Rectal smooth muscle tissue (tissue), 1 donor: ENCODE results near the gene GJC2.
A peak's percentile ranks its signal among the peaks of the same experiment; 100 is the strongest.

ENCODE experiments used
- H3K27ac ChIP-seq: one replicate; pipeline ENCODE4 v1.7.0; 2013; ENCODE audit warnings: low read depth, low read length, inconsistent platforms
- H3K27me3 ChIP-seq: one replicate; pipeline ENCODE4 v1.7.0; 2013; ENCODE audit warnings: low read length; ENCODE audit not compliant: control insufficient read depth, insufficient read depth
- H3K36me3 ChIP-seq: one replicate; pipeline ENCODE4 v1.7.0; 2013; ENCODE audit warnings: low read length; ENCODE audit not compliant: control insufficient read depth, insufficient read depth
- H3K4me1 ChIP-seq: one replicate; pipeline ENCODE4 v1.7.0; 2013; ENCODE audit warnings: low read length; ENCODE audit not compliant: control insufficient read depth, insufficient read depth
- H3K4me3 ChIP-seq: one replicate; pipeline ENCODE4 v1.7.0; 2013; ENCODE audit warnings: low read length
- H3K9ac ChIP-seq: one replicate; pipeline ENCODE4 v1.7.0; 2013; ENCODE audit warnings: low read length

The GJC2 gene

GRCh38 chr1:228150120-228150460 lies 360 bp downstream of the GJC2 start:
- peak overlapping the region; percentile 51 for H3K4me3 ChIP-seq

GRCh38 chr1:228150461-228151179 lies 890 bp downstream of the GJC2 start:
- H3K36me3 ChIP-seq: peaks cover 18% of the 10 kb centered on the region
- no peaks in the 10 kb centered on the region for H3K27me3 ChIP-seq
- H3K4me1 ChIP-seq: peaks cover 31% of the 10 kb centered on the region
- peak overlapping the region; percentile 51 for H3K4me3 ChIP-seq
- peak overlapping the region; percentile 72 for H3K9ac ChIP-seq
- H3K27ac ChIP-seq: peak overlapping the region; percentile 97

More at GRCh38 chr1:228150120-228150460, 360 bp downstream of the GJC2 start:
- no peaks in the 10 kb centered on the region for H3K27me3 ChIP-seq
- H3K9ac ChIP-seq: peak overlapping the region; percentile 72
- peaks cover 21% of the 10 kb centered on the region for H3K36me3 ChIP-seq
- peak overlapping the region; percentile 97 for H3K27ac ChIP-seq
- peaks cover 31% of the 10 kb centered on the region for H3K4me1 ChIP-seq

- Histone ChIP-seq H3K4me1 (peaks cover 31% of the 10 kb centered on the region), H3K36me3 (peaks cover 11% of the 10 kb centered on the region), H3K27ac (peak overlapping the region; percentile 97), H3K27me3 (no peaks in the 10 kb centered on the region), H3K4me3 (peak overlapping the region; percentile 40), H3K9ac (peak overlapping the region; percentile 59)
Measured at GRCh38 chr1:228151180-228151925, 1.6 kb downstream of the GJC2 start.

DNA sequence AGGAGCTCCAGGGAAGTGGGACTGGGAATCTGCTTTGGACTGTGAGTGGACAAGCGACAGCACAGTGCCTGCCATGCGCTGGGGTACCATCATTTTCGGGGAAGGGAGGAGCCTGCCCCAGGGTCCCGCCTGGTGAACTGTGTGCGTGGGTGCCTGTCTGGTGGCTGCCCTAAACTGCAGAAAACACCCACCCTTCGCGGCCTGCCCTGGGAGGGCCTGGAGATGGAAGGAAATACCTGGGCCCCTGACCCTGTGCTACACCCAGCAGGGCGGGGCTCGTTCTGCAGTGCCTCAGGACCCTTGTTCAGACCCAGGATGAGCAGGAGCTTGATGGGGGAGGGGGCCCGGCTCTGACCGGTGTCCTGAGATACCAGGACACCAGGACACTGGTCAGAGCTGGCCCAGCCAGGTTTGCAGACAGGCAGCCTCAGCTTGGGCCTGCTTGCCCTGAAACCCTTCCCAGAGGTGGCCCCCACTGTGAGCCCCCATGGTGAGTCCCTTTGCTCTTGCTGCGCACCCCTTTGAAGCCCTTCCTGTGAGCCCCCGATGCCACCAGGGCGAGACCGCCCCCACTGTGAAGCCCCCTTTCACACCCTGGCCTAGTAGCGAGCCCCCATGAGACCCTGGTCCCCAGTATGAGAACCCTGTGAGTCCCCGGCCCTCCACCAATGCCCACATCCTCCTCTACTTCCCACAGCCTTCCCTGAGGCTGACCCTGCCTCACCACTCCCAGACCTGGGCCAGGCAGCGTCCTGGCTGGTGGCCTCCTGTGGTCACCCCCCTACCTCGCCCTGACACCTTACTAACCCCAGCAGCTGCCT lies 2.6 kb downstream of the GJC2 start:
- no peak overlapping the region for H3K9ac ChIP-seq
- H3K27ac ChIP-seq: peak overlapping the region; percentile 97
- no peaks in the 10 kb centered on the region for H3K27me3 ChIP-seq
- H3K36me3 ChIP-seq: peaks cover 4% of the 10 kb centered on the region
- no peak overlapping the region for H3K4me3 ChIP-seq
- H3K4me1 ChIP-seq: peaks cover 31% of the 10 kb centered on the region

DNA sequence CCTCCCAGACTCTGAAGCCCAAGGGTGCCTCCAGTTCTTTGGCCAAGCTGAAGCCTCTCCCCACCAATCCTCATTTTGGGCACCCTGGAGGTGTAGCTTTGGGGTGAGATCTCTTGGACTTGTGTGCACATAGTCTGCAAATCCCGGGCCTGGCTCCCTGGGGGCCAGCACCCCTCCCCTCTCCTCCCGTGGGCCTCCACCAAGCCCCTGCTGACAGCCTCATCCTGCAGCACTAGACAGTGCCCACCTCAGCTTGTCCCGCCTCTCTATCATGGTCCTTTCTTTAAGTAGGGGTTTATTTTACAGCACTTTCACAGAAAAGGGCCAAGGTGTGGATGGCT lies 3.2 kb downstream of the GJC2 start:
- Histone ChIP-seq H3K36me3 (no peaks in the 10 kb centered on the region), H3K27me3 (no peaks in the 10 kb centered on the region), H3K4me3 (no peak overlapping the region), H3K27ac (no peak overlapping the region), H3K4me1 (peaks cover 31% of the 10 kb centered on the region), H3K9ac (no peak overlapping the region)

DNA sequence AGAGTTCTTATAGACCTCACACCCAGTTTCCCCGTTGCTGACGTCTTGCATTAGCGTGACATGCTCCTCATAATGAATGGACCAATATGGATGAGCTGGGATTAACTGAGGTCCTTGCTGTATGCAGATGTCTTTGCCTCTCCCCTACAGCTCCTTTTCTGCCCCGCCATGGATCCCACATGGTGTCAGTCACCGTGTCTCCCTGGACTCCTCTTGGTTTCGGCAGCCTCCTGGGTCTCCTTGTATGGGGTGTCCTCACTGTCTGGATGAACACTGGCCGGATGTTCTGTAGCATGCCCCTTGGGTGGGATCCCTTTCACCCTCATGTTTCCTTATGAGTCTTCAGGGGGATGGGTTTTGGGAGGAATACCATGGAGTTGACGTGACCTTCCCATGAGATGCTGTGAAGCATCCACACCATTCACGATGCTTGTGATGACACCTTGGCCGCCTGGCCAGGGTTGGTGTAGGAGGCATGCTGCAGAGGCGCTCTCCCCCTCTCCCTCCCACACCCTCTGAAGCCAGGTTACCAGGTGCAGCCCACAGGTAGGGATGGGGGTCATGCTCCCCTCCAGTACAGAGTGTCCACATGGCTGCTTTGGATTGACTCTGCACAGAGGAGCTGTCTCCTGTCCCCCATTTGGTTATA lies 4.4 kb downstream of the GJC2 start:
- Histone ChIP-seq H3K9ac (no peak overlapping the region), H3K4me1 (peaks cover 27% of the 10 kb centered on the region), H3K36me3 (no peaks in the 10 kb centered on the region), H3K4me3 (no peak overlapping the region), H3K27me3 (no peaks in the 10 kb centered on the region), H3K27ac (no peak overlapping the region)

DNA sequence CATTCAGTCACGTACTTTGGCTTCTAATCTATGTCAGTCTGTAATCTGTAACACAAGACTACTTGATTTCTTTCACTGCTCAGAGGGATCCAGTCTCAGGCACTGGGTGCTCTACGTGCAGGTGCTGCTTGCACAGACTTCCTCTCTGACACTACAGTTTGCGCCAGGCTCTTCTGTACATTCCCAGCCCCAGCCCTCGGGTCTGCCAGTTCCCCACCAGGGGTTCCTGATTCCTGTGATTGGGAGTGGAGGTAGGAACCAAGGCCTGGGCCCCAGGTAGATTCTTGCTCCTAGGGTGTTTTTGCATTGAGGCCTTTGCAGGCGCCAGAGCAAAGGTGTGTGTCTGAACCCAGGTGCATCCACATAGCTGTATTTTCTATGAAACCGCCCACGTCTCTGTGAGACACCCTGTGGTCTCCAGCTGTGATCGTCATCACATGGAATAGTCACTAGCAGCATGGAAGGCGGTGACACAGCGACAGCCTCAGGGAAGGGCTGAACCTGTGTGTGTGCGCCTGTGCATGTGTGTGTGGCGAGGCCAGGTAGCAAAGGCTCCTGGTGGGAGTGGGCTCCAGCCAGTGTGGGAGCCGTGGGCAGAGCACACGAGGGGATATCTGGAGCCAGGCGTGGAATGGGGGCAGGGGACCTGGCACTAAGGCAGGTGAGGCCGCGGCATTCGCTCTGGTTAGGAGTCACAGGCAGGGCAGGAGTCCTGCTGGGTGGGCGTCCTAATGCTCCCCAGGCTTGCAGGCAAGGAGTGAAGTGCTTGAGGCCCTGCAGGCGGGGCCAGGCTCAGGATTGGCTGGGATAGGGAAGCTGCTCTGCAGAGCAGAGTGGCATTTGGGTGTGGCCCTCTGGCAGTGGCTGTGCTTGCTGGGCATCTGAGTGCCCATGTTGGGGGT lies 5.2 kb downstream of the GJC2 start:
- Histone ChIP-seq H3K36me3 (no peaks in the 10 kb centered on the region), H3K4me1 (peaks cover 21% of the 10 kb centered on the region), H3K27ac (no peak overlapping the region), H3K4me3 (no peak overlapping the region), H3K9ac (no peak overlapping the region), H3K27me3 (no peaks in the 10 kb centered on the region)

DNA sequence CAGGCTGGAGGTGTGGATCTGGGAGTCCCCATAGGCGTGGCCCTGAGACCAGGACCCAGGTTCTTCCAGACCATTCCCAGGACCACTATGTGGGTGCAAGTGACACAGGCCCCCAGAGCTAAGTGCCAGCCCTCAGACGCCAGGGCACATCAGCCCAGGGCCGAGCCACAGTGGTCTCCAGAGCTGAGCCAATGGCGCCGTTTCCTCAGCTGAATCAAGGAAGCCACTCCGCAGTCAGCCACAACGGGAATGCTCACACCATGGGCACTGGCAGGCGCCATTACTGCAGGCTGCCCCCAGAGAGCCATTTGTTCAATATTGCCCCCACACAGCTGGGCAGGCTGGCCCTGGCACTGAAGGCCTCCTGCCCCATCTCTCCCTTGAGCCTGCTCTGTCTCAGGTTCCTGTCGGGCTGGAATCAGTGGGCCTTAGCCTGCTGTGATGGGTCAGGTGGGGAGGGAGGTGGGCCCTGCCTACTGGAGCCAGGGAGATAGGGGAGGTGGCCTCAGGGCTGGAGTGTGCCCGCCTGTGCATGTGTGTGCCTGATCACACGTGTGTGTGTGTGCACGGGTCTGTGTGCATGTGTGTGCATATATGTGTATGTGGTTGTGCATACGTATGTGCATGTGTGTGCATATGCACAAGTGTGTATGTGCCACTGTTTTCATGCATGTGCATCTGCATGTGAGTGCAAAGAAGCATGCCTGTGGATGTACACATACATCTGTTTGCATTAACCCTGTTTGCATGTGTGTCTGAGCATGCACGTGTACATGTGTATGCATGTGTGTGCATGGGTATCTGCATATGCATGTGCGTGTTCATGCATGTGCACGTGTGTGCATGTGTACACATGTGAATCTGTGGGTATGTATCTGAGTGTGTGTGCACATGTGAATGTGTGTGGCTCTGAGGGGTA lies 6.1 kb downstream of the GJC2 start:
- Histone ChIP-seq H3K4me1 (peaks cover 13% of the 10 kb centered on the region), H3K36me3 (no peaks in the 10 kb centered on the region), H3K4me3 (no peak overlapping the region), H3K27me3 (no peaks in the 10 kb centered on the region), H3K9ac (no peak overlapping the region), H3K27ac (no peak overlapping the region)

DNA sequence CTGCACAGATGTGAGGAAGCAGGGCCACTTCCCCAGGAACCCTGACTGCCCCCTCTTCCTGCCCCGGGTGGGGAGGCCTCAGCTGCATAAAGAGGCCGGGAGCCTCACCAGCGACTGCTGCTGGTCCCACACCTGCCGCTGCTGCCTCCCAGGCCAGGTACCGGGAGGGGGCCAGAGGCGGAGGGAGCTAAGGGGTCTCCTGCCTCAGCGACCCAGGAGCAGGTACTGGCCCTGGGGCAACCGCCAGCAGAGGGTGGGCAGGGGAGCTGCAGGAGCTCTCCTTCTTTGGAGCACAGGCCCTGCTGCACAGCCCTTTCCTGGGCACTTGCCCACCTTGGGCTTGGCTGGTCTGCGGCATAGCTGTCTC lies 6.8 kb downstream of the GJC2 start:
- no peak overlapping the region for H3K27ac ChIP-seq
- no peak overlapping the region for H3K9ac ChIP-seq
- peaks cover 6% of the 10 kb centered on the region for H3K4me1 ChIP-seq
- H3K4me3 ChIP-seq: no peak overlapping the region
- no peaks in the 10 kb centered on the region for H3K36me3 ChIP-seq
- H3K27me3 ChIP-seq: no peaks in the 10 kb centered on the region

GRCh38 chr1:228156941-228157728 lies 7.4 kb downstream of the GJC2 start:
- H3K27me3 ChIP-seq: no peaks in the 10 kb centered on the region
- H3K4me3 ChIP-seq: no peak overlapping the region
- no peak overlapping the region for H3K9ac ChIP-seq
- H3K4me1 ChIP-seq: no peaks in the 10 kb centered on the region
- no peaks in the 10 kb centered on the region for H3K36me3 ChIP-seq
- no peak overlapping the region for H3K27ac ChIP-seq
